Measurements from ENCODE around the gene HELZ.
"Not testable (repeated sequence)": the region's sequence is repeated elsewhere in the genome, so short reads cannot be mapped to it uniquely, and the experiment has no call there.

HELZ gene

DNA sequence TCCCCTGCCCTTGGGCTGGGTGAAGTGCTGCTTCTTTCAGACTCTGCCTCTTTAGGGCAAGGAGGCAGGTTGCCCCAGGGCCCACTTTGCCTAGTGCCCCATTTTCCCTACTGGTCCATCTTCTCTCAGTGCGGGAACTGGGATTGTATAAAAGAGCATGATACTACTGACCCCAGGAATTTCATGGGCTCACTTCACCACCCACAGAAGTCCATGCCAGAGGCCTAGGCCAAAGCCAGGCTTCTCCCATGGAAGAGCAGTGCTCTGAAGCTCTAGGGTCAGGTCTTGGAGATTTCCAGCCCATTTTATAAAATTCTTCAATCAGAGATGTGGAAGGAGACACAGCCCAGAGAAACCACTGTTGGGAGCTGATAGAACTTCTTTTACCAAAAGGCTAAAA, 194.9 kb downstream of the HELZ start:
- no peak for DNase-seq (ENCODE audit: low read depth)

DNA sequence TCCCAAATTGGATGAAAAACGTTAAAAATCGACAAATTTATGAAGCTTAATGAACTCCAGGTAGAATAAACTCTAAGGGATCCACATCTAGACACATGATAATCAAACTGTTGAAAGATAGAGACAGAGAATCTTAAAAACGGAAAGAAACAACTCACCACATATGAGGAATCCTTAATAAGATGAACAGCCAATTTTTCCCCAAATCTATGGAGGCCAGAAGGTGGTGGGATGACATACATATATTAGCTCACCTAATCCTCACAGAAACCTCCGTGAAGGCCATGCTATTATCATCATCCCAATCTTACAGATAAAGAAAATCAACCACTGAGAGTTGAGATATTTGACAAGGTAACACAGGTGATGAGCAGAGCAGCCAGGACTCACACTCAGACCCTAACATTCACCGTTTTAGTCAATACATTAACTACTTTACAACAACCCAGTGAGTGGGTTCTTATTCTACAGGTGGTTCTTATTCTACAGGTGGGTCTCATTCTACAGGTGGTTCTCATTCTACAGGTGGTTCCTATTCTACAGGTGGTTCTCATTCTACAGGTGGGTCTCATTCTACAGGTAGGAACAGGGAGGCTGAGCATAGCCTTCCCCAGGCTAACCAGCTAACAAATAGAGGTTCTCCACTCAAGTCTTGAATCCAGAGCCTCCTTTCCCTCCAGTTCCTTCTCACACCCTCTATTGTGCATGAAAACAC, 195.8 kb downstream of the HELZ start:
- no peak for DNase-seq (ENCODE audit: low read depth)

DNA sequence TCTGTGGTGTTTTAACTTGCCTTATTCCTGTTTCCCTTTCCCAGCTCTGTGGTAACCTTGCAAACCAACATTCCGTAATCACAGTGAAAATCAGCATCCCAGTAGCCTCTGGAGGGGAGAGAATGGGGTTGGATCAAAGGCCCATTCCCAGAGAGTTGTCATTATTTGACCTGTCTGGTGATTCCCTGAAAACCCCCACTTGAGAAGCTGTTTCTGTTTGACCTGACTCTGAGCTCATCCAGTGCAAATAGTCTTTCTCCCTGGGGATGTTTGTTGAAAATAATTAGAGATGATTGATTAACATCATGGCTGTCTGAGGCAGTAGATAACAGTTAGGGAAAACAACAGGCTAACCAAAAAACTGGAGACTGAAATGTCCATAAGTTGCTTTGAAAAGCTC, 197.6 kb downstream of the HELZ start:
- no peak for DNase-seq (ENCODE audit: low read depth)

DNA sequence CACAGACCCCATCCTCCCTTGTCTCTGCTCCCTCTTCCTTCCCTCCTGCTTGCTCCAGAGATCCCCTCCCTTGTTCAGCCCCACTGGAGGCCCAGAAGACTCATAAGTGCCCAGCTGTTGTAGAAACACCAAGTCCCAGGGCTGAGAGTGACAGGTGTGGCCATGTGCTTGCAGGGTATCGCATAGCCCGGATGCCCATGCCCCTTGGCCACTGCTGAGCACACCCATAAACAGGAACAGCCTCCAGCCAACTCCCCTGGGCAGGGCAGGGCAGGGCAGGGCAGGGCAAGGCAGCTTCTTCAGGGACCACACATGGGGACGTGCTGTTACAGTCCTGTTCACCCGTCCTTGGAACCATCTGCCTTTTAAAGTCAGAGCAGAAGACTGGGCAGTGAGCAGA, 198.6 kb downstream of the HELZ start:
- no peak for DNase-seq (ENCODE audit: low read depth)

DNA sequence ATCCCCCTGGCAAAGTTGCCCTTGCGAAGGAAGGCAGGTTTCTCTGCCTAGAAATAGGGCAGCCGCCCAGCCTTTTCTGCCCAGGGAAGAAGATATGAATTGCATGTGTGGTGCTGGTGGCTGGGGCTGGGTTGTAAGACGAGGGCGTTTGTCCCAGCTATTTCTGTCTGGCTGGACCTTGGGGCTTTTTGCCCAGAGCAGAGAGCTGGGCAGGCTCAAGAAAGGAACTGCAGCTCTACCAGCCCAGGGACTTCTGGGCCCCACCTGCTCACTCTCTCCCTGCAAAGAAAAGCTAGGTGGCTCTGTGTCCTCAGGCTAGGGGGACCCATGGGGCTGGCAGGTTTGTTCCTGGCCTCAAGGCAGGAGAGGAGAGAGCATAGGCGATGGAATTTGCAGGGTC, 200.1 kb downstream of the HELZ start:
- DNase-seq (ENCODE audit: low read depth): no peak

DNA sequence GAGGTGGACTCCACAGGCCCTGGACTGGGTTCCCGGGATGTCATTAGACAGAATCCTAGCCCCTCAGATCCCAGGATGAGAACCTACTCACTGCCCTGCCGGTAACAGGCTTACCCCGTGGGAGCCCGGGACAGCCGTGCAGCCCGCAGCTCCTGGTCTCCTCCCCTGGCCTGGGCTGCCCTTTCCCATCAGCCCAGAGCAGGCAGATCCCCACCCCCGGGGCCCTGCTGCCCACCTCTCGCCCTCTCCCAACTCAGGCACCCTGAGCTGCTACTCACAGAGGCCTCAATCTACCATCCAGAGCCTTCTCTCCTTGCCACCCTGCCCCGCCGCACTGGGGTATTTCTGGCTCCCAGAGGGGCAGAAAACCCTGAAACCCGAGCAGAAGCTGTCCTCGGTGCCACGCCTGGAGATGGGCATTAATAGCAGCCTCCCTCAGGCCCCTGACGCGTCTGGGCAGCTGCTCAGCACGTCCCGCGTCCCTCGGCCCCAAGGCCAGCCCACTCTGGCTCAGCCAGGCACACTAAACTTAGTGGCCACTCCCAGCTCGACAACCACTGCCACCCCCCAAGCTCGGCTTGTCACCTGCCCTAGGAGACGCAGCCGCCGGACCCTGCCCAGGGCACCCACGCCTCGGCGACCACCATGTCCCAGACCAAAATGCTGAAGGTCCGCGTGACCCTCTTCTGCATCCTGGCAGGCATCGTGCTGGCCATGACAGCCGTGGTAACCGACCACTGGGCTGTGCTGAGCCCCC, 200.8 kb downstream of the HELZ start, which contains the start of gene CACNG1:
Gene CACNG1, plus strand, starts transcription at position 539 of the 757 bp plus-strand sequence. Its CDS starts 107 bp downstream, at position 646.
- no peak for DNase-seq (ENCODE audit: low read depth)

DNA sequence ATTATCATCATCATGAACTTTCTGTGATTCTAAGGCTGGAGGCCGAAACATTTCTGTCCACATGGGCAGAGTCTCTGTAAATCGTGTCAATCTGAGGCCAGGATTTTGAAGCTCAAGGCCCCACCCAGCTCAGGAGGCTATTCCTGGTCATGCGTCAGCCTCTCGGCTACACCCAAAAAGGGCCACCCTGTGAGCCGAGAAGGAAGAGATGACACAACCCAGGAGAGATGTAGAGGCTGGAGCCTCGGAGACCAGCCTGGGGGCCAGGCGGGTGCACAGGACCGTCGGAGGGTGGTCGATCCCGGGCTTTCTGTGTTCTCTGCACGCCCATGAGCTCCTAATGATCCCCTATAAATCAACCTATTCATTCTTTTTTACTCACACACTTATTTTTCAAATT, 201.7 kb downstream of the HELZ start:
- no peak for DNase-seq (ENCODE audit: low read depth)

DNA sequence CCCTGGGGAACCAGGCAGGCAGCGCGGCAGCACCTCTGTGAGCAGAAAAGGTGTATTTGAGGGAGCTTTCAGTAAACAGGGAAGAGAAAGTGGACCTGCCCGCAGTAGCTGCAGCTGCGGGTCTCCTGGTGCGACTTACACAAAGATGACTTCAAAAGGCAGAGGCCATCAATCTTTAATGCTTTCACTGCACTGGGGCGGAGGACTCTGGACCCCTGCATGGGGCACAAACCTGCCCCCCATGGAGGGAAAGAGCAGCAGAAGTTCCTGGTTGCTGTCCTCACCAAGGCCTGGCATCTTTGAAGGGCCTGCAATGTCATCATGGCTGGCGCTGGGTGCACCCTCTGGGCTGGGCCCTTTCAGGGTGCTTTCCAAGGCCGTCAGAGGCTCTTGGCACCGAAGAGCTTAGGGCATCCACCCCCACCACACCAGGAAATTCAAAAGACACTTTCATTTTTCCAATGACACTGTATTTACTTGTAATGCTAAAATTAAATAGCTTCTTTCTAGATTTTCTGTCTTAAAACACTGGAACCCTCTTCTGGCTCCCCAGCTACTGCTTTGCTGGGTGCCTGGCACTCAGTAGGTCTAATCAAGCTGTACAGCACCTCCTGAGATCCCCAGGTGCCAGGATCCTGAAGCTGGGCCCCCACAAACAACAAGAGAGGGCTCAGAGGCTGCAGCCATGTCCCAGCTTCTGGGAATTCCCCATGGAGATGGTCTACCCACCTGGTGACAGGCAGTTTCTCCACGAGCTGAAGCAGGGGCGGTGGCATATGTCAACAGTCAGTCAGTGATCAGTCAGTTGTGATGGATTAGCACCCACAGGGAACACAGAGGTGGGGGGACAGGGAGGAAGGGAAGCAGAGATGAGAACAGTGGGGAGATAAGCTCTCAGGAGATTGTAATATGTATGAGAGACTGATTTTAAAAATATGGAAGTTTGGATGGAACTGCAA, 202.8 kb downstream of the HELZ start:
- DNase-seq (ENCODE audit: low read depth): no peak

DNA sequence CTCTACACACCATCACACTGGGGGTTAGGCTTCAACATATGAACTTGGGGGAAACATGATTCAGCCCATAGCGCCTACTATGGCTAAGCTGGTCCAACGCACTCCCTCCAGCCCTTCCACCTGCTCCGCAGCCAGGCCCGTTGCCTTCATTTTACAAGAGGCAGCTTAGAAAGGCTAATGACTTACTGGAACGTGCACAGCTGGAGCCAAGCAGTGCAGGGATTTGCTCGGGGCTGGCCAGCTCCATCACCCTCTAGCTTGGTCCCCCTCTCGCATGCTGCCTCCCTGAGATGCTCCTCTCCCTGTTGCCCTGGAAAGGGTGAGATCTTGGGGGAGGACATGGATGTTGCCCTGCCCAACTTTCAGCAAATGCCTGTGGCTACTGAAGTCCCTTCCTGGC, 203.5 kb downstream of the HELZ start:
- no peak for DNase-seq (ENCODE audit: low read depth)

DNA sequence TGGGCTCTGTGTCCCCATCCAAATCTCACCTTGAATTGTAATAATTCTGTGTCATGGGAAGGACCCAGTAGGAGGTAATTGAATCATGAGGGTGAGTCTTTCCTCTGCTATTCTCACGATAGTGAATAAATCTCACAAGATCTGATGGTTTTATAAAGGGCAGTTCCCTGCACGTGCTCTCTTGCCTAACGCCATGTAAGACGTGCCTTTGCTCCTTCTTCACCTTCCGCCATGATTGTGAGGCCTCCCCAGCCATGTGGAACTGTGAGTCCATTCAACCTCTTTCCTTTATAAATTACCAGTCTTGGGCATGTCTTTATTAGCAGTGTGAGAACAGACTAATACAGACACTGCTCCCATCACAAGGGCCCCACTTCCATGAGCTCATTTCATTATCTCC, 203.9 kb downstream of the HELZ start:
- not testable (repeated sequence) for DNase-seq (ENCODE audit: low read depth)

DNA sequence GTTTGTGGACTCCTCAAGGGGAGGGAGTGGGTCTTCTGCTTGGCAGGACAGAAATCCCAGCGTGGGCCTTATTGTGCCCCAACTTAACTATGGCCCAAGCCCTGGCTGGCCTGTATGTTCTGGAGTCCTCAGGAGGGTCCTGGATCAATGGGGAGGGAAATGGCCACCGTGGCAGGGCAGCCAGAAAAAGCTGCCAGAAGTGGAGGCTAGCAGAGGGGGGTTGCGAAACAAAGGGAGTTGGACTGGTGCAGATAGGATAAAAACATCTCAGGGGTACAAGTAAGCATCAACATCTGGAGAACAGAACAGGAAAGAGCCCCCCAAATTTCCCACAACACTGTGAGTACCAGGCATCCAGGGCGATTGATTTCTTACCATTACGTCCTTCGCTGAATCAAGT, 204.3 kb downstream of the HELZ start:
- no peak for DNase-seq (ENCODE audit: low read depth)

DNA sequence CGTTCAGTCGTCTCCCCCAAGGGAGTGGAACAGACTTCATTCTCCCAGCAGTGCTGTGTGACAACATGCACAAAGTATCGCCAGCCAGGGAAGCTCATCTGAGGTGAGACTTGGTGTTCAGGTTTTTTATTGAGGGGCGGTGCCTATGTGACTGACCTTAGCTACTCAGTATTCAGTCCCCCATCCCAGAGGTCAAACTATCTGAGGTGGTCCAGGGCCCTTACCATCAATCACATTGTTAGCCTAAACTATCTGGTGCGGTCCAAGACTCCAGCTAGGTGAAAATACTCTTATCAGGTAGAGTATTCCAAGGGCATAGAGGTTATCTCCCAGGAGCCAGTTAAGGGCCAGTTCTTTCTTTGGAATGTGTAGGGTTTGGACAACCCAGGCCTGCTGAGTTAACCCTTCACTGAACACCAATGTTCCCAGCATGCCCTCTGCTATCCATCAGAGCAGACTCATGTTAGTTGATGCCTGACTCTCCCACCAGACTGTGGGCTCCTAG, 206.1 kb downstream of the HELZ start:
- DNase-seq (ENCODE audit: low read depth): no peak

DNA sequence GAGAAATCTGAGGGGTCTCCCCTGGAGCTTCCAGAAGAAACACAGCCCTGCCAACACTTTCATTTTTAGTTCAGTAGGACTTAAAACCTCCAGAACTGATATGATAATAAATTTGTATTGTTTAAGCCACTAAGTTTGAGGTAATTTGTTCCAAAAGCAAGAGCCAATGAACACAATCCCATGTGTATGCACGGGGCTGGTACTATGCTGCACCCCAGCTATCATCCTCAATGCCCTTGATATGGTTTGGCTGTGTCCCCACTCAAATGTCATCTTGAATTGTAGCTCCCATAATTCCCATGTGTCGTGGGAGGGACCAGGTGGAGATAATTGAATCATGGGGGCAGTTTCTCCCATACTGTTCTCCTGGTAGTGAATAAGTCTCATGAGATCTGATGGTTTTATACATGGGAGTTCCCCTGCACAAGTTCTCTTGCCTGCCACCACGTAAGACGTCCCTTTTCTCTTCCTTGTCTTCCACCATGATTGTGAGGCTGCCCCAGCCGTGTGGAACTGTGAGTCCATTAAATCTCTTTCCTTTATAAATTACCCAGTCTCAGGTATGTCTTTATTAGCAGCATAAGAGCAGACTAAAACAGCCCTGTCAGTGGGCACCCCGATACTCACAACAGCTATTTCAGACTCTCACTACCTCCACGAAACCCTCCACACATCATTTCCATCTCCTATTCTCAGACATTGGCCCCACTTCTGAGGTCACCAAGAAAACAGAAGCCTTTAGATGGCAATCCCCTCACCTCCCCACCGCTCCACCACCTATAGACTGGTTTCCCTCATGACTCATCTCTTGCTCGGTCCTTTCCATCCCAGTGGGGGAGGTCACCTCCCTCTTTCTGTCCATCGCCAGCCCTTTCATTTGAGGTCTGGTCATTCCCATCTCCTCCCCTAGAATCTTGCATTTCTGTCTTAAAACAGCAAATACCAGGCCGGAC, 209.6 kb downstream of the HELZ start:
- DNase-seq (ENCODE audit: low read depth): no peak

DNA sequence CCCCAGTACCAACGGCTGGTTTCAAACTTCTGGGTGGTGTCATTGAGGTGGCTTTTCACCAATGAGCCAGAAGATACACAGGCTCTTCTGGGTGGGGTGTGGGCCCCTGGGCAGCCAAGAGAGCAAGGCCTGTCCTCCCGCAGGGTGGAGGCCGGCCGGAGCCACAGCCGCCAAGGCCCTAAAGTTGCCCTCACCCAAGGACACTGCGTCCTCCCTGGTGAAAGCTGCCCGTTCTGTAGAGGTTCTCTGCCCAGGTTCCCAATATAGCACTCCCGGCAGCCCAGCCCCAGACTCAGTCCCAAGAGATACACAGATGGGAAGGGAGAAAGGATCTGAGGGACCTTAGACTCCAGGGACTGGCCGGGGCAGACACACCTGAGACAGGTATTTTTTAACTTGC, 211.4 kb downstream of the HELZ start:
- DNase-seq (ENCODE audit: low read depth): no peak

DNA sequence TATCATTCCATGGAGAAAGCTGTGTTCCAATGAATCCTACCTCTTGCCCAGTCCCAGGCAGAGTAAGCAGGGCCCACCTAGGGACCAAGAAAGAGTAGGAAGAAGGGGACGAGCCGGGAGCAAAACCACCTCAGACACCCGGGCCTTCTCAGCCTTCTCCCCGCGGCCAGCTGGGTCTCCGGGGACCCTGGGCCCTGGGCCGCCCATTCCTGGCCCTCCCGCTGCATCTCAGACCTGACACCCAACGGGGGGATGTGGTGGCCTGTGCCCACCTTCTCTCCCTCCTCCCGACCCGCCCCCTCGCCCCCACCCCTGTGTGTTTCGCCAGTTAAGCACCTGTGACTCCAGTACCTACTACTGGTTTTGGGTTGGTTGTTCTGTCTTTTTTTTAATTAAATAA, 212.0 kb downstream of the HELZ start:
- DNase-seq (ENCODE audit: low read depth): no peak

DNA sequence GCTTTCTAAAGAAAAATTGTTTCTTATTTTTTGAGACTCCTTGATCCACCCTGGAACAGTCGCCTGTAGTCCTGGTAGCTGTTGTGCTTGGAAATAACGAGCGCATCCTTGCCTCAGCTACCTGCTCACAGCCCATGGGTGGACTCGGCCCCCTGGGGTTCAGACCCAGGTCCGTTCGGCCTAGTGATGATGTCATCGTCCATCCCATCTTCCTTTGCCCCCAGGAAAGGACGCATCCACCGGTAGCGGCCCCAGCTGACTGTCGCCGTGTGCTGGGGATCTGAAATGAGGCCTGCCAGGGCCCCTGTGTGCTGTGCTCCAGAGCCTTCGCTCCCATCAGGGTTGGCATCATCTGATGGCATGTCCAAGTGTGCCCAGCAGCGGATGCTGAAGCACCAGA, 212.6 kb downstream of the HELZ start:
- DNase-seq (ENCODE audit: low read depth): no peak

DNA sequence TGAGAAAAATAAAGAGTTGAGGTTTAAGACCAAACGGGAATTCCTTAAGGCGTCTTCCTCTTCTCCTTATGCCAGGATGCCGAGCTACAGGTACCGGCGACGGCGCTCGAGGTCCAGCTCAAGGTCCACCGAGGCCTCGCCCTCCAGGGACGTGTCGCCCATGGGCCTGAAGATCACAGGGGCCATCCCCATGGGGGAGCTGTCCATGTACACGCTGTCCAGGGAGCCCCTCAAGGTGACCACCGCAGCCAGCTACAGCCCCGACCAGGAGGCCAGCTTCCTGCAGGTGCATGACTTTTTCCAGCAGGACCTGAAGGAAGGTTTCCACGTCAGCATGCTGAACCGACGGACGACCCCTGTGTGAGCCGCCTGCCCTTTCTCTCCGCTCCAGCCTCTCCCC, 214.4 kb downstream of the HELZ start:
- DNase-seq (ENCODE audit: low read depth): no peak

DNA sequence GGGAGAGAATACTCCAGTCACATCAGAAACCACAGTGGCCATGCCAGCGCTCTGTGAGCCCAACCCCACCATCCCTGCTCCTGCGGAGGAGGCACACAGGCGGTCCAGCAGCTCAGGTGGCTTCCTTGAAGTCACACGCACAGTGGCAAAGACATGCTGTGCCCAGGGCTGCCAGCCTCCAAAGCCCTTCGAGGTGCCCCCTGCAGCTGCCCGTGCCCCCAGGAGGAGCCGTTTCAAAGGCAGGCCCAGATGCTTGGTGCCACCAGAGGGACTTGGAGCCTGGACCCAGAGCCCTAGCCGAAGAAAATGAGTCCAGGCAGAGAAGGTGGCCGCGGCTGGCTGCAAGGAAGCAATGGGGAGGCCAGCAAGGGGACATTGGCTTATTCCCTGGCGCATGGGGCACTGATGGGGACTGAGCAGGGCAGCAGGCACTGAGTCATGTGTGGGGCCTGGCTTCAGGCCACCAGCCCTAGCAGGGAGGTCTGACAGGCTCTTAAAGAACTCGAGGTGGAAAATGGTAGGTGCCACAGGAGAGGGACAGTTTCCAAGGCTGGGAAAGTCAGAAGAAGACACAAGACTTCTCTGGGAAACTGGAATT, 217.9 kb downstream of the HELZ start:
- DNase-seq (ENCODE audit: low read depth): no peak

DNA sequence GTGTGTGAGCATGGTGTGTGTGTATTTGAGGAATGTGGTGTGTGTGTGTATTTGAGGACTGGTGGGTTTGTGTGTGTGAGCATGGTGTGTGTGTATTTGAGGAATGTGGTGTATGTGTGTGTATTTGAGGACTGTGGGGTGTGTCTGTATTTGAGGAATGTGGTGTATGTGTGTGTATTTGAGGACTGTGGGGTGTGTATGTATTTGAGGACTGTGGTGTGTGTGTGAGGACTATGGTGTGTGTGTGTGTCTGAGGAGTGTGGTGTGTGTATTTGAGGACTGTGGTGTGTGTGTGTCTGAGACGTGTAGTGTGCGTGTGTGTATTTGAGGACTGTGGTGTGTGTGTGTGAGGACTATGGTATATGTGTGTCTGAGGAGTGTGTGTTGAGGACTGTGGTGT, 218.7 kb downstream of the HELZ start:
- DNase-seq (ENCODE audit: low read depth): no peak

DNA sequence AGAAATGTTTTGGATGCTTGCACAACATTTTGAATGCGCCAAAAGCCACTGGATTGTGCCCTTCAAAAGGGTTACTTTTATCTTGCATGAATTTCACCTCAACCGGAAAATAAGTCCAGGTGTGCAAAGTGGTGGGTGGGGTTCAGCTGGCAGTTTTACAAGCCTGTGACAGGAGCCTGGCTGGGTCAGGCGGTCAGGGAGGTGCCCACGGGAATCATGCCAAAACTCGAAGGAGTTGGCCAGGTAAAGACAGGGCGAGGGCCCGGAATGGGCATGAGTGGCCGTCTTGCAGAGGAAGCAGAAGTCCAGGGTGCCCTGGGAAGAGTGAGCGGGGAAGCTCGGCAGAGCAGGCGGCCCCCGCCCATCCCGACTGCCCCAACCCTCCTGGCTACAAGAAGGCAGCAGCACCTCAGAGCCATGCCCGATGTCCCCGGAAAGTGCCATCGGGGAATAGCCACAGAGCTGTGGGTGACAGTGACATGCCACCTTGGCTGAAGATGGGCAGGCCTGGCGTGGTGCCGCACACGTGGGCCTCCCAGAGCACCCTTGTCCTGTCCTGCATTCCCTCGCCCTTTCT, 219.7 kb downstream of the HELZ start:
- DNase-seq (ENCODE audit: low read depth): no peak

All from T-helper 22 cell (primary cell).